Chondrocyte (in vitro differentiated cells): Measurements from ENCODE around the gene APLF. TPM values are rescaled to one million over a fixed set of nuclear protein-coding genes. Genes with fewer than 3 reads are reported as not detected.
A peak's percentile ranks its signal among the peaks of the same experiment; 100 is the strongest.

Experiments
- DNase-seq: peaks from one replicate; pipeline ENCODE4 v3.0.0; 2021; ENCODE audit warnings: mixed read lengths, low spot score
- H3K27ac Mint-ChIP-seq: one replicate; pipeline ENCODE4 v1.8.0; 2021; ENCODE audit warnings: mild to moderate bottlenecking, moderate library complexity, mixed read lengths; ENCODE audit not compliant: unreplicated experiment
- H3K27me3 Mint-ChIP-seq: 2 replicates; pipeline ENCODE4 v1.8.0; 2021; ENCODE audit warnings: low read depth, mixed read lengths
- H3K36me3 Mint-ChIP-seq: 2 replicates; pipeline ENCODE4 v1.8.0; 2021; ENCODE audit warnings: low read depth, mixed read lengths
- H3K4me1 Mint-ChIP-seq: 2 replicates; pipeline ENCODE4 v1.8.0; 2021; ENCODE audit warnings: low read depth, mild to moderate bottlenecking, mixed read lengths
- H3K4me3 Mint-ChIP-seq: one replicate; pipeline ENCODE4 v1.8.0; 2021; ENCODE audit warnings: mild to moderate bottlenecking, moderate library complexity, mixed read lengths; ENCODE audit not compliant: unreplicated experiment
- H3K9me3 Mint-ChIP-seq: 2 replicates; pipeline ENCODE4 v1.8.0; 2021; ENCODE audit warnings: low read depth, mixed read lengths
- CTCF ChIP-seq: fragments of 200-600 bp; sonication (generic); IDR thresholded peaks from 2 replicates; pipeline ENCODE4 v1.5.0; 2021; ENCODE audit warnings: antibody characterized with exemption, mild to moderate bottlenecking, moderate library complexity
- total RNA-seq: library from RNA; stranded (reverse); gene quantifications from 3 replicates; pipeline ENCODE4 v1.2.1, GENCODE V29; 2021

APLF gene
- total RNA-seq, 1 donor from 2014 or later, result 3.9 TPM

- H3K4me3 Mint-ChIP-seq, result no peak overlapping the region
- no peaks in the 10 kb centered on the region for H3K9me3 Mint-ChIP-seq
- no peaks in the 10 kb centered on the region for H3K36me3 Mint-ChIP-seq
- no peak for DNase-seq
- TF ChIP-seq CTCF, result no peak
- H3K4me1 Mint-ChIP-seq, result peaks cover 15% of the 10 kb centered on the region
- no peaks in the 10 kb centered on the region for H3K27me3 Mint-ChIP-seq
- H3K27ac Mint-ChIP-seq, result no peak overlapping the region
Observed at GRCh38 chr2:68456198-68456597, 11.2 kb upstream of the APLF start.

DNA sequence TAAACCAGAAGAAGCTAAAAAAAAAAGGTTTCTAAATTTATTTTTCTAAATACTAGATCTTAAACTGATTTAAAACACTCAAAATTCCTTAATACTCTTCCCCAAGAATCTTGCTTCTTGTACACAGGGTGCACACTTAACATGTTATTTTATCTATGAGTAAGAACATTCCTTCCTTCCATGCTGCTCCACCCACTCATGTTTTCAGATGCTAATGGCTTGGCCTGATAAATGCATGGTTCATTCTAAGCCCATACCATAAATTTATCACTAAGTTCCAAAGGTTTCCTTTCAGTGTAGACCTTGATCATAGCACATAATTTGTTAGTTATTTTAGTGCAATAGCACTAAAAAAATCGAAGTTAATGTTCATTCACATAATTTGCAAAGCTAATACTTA, 8.4 kb upstream of the APLF start:
- no peak overlapping the region for H3K4me3 Mint-ChIP-seq

DNA sequence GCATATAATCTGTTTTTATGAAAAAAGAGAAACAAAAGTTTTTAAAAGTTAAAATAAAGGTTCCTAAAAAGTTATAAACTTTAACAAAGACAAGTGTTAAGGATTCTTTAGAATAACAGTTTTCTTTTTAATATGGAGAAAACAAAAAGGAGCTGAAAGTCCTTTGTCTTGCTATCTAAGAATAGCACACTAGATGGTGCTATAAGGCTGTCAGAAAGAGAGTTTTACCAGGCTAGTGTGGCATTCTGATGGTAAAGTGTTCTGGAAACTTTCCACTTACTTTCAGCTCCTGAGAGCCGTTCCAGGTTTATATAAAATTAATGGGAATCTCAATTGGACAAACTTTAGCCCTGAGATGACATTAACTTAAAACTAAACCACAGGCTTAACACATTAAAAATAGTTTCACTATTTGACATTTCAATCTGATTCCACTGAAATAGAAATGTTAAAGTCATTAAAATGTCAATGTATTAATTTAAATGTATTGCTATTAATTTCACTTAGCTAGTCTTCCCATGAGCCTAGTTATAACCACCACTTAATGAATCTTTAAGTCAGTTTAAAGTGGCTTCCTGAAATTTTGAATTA, 4.0 kb upstream of the APLF start:
- peak; percentile 89 for TF ChIP-seq CTCF
- no peaks in the 10 kb centered on the region for H3K36me3 Mint-ChIP-seq
- H3K4me3 Mint-ChIP-seq, result no peak overlapping the region
- H3K9me3 Mint-ChIP-seq, result no peaks in the 10 kb centered on the region
- H3K4me1 Mint-ChIP-seq, result peaks cover 24% of the 10 kb centered on the region
- no peaks in the 10 kb centered on the region for H3K27me3 Mint-ChIP-seq
- no peak for DNase-seq
- no peak overlapping the region for H3K27ac Mint-ChIP-seq

More for the DNA sequence above, 8.4 kb upstream of the APLF start:
- no peak for TF ChIP-seq CTCF
- no peak for DNase-seq
- peak overlapping the region; percentile 9 for H3K27ac Mint-ChIP-seq
- H3K36me3 Mint-ChIP-seq, result no peaks in the 10 kb centered on the region
- peaks cover 15% of the 10 kb centered on the region for H3K4me1 Mint-ChIP-seq
- H3K27me3 Mint-ChIP-seq, result no peaks in the 10 kb centered on the region
- no peaks in the 10 kb centered on the region for H3K9me3 Mint-ChIP-seq

DNA sequence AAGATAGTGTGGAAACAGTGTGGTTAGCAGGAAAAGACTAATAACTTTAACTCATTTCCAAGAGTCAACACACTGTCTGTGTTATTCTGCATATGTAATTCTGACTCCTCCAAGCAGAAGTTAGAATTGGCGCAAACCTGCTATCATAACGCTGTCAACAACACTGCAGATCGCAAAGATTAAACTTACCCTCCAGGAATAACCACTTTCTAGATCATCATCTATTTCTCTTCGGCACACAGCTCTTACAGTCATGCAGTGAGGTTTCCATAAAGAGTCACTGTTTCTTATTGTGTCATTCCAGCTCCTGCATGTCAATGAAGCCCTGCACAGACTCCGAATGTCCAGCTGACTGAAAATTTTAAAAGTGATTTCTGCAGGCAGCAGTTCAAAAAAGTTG, 2.7 kb upstream of the APLF start:
- no peak overlapping the region for H3K27ac Mint-ChIP-seq

More for the DNA sequence above, 2.7 kb upstream of the APLF start:
- Mint-ChIP-seq H3K27me3 (no peaks in the 10 kb centered on the region), H3K36me3 (no peaks in the 10 kb centered on the region), H3K4me3 (no peak overlapping the region), H3K4me1 (peaks cover 20% of the 10 kb centered on the region), H3K9me3 (no peaks in the 10 kb centered on the region)
- TF ChIP-seq CTCF, result no peak
- no peak for DNase-seq
